ENCODE measurements around the gene LSM5. TPM values are rescaled to one million over a fixed set of nuclear protein-coding genes. Genes with fewer than 3 reads are reported as not detected.

LSM5 gene
- total RNA-seq, 1 experiment from 2014 or later: 81.0 TPM

GRCh38 chr7:32506266-32507054 lies 16.3 kb upstream of the LSM5 start (continued):
- TF ChIP-seq ZBTB33 (IDR thresholded peaks at IDR 0.05; ENCODE audit: extremely low read depth, insufficient replicate concordance, low read length) (no peak), POLR2AphosphoS5 (IDR thresholded peaks at IDR 0.05; ENCODE audit: low read depth, low read length) (peak; percentile 41; the same call in 1 of the 2 replicates), ELF1 (IDR thresholded peaks at IDR 0.05; ENCODE audit: borderline replicate concordance, low read depth) (no peak), CTCF (IDR thresholded peaks at IDR 0.05 in 2 of 3, conservative IDR thresholded peaks at IDR 0.05 in 1 of 3; ENCODE audit: borderline replicate concordance in 1 of 3, insufficient read depth in 1 of 3, low read depth in 2 of 3, low read length in 2 of 3) (no peak), EZH2 (IDR thresholded peaks at IDR 0.05) (no peak), CEBPB (IDR thresholded peaks at IDR 0.05; ENCODE audit: low read depth) (peak; percentile 89), RAD21 (IDR thresholded peaks at IDR 0.05; ENCODE audit: low read depth) (no peak)

- intact Hi-C loops (cut with micrococcal nuclease): loop anchor here (10.0 kb wide), 1 partner anchor 602 kb away; the partner anchor contains the start of gene RP9
- no peak overlapping the region for H3K27ac ChIP-seq (ENCODE audit: low read depth, low read length)
- peaks cover 23 to 39% of the 10 kb centered on the region in 2 experiments for H3K4me1 ChIP-seq (ENCODE audit: control insufficient read depth in 1 of 2, insufficient read depth in 2 of 2, low read length in 2 of 2)
- no peaks in the 10 kb centered on the region for H3K27me3 ChIP-seq (ENCODE audit: insufficient read depth, low read length)
- DNase-seq (ENCODE audit: low read depth, low spot score) (no peak), ATAC-seq (no peak)
- no peaks in the 10 kb centered on the region for H3K36me3 ChIP-seq (ENCODE audit: control insufficient read depth in 1 of 2, insufficient read depth in 2 of 2, low read length in 2 of 2)
- ChIA-PET CTCF (no interaction called here), POLR2A (no interaction called here), RAD21 (ENCODE audit: low non-redundant PET in 1 of 2, low total read pairs in 2 of 2, uncharacterized antibody in 2 of 2, unreplicated experiment in 2 of 2) (no interaction called here)
- H3K9me2 ChIP-seq (ENCODE audit: insufficient read depth): no peaks in the 10 kb centered on the region
- H3K9me3 ChIP-seq (ENCODE audit: control insufficient read depth in 1 of 2, insufficient read depth in 1 of 2, low read depth in 1 of 2, low read length in 2 of 2): no peaks in the 10 kb centered on the region
- H3K4me3 ChIP-seq (replicated peaks in 1 of 2; ENCODE audit: low read depth in 1 of 2, low read length in 2 of 2): no peak overlapping the region
- H4K20me1 ChIP-seq (ENCODE audit: insufficient read depth): peaks cover 9% of the 10 kb centered on the region; the same call in 1 of the 2 replicates
- no TSS peak for BruUV-seq (replicated peaks)
- no peak overlapping the region for H3K9ac ChIP-seq (ENCODE audit: low read length)
- H2AFZ ChIP-seq (ENCODE audit: low read depth, low read length, poor library complexity, severe bottlenecking): no peak overlapping the region
- no peak for TF ChIP-seq ZFX (IDR thresholded peaks at IDR 0.05)
- TF ChIP-seq YY1 (IDR thresholded peaks at IDR 0.05; ENCODE audit: extremely low read depth, insufficient replicate concordance, low read depth, low read length): no peak
- no peak for TF ChIP-seq FOSL1 (IDR thresholded peaks at IDR 0.05; ENCODE audit: low read depth)
- TF ChIP-seq EGR1 (IDR thresholded peaks at IDR 0.05; ENCODE audit: low read depth): no peak
- no peak for TF ChIP-seq JUND (IDR thresholded peaks at IDR 0.05)
- peaks cover 93% of the 10 kb centered on the region for H3K79me2 ChIP-seq (ENCODE audit: insufficient read depth, low read length)
- H3K4me2 ChIP-seq (ENCODE audit: low read length): no peak overlapping the region
Measured at GRCh38 chr7:32502728-32503127, 12.5 kb upstream of the LSM5 start.

Data from HCT116 (cell line).